HG02884 (cell line): ENCODE data around the gene CNPY1.

Experiments
- ATAC-seq: cut with Tn5 transposase; IDR thresholded peaks from one replicate; pipeline ENCODE4 v1.9.1; 2021; ENCODE audit warnings: mild to moderate bottlenecking, moderate library complexity; ENCODE audit not compliant: unreplicated experiment

Gene CNPY1

GRCh38 chr7:155560196-155560885 is 14.0 kb upstream of the CNPY1 start:
- no peak for ATAC-seq

- ATAC-seq: no peak
Measured at GRCh38 chr7:155559519-155560108, 13.3 kb upstream of the CNPY1 start.

DNA sequence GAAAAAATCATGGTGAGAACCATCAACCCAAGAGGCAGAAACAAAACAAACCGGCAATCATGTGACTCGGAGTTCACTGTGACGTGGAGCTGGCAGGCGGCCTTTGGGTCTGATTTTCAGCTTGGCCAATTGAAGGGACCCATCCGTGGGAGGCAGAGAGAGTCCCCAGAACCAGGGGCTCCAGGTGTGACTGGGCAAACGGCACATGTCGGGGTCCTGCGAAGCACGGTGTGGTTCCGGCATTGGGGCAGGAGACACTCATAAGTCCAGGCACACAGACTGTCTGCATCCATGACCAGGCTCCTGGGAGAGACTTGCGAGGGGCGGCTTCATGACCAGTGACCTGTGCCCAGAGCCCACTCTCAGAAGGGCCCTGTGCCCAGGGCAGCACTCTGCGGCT is 12.6 kb upstream of the CNPY1 start:
- no peak for ATAC-seq

DNA sequence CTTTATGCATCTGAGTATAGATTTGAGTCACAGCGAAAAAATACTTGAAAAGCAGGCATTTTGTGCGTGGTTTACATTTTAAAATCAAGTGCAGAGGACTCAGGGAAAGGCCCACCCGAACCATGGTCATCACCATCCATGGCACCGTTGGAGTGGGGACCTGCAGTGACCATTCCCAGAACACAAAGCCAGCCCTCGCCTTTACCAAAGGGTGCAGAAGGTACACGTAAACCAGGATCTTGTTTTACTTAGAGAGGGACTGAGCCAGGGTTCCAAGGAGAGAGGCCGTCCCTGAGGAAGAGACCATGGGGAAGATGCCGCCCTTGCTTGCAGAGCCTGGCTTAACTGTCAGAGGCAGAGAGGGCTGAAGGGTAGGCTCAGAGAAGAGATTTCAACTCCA is 12.0 kb upstream of the CNPY1 start:
- ATAC-seq: no peak

- no peak for ATAC-seq
Measured at GRCh38 chr7:155557778-155558177, 11.4 kb upstream of the CNPY1 start.

DNA sequence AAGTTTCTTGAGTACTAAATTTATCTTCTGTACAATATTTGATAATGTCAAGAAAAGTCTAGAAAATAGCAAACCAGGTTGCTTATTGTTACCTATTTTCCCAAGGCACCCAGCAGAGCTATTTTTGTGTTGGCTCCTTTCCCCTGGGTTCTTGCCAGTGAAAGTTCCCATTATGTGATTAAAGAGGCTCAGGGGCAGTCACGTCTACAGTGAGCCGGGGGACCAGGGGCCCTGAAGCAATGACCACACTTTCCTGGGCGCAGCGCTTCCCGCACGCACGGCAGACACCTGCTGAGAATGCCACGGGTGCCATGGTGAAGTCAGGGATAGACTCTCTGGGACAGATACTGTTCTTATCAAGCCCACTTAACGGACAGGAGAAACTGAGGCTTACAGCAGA is 10.4 kb upstream of the CNPY1 start:
- no peak for ATAC-seq

DNA sequence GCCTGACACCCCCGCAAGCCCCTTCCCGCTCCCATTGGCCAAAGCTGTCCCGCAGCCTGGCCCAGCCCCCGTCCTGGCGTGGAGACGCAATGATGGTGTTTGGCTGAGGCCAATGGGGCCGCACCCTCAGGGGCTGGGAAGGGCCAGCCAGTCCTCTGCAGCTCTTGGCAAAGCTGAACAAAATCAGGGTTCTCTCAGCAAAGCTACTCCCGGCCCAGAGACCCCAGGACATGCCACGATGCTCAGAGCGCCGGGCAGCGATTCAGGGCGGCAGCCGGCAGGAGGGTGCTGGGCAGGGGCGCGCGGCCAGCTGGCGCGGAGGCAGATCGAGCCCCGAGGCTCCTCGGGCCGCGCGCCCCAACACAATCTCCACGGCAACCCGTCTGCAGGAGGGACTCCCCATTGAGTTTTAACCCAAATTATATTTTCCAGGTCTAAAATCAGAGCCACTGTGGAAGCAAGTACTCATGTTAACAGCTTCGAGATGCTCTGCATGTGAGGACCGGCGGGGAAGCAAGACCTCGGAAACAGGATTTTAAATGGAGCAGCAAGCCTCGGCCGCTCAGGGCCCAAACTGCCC is 8.8 kb upstream of the CNPY1 start:
- no peak for ATAC-seq

DNA sequence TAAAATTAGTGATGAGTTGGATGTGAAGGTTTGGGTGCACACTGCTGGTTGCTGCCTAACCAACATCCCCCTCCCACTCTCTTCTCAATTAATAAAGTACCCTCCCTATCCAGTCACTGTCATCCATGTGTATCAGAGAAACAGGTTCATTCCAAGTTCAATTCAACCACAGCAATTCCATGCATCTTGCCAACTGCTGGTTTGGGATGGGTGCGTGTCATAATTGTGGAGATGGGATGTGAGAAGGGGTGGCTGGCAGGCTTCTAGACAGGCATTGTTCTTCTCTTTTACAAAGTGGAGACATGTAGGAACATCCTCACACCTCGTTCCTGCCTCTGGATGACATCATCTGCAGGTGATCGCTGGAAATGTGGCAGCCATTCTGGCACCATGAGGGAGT is 7.5 kb upstream of the CNPY1 start:
- no peak for ATAC-seq

DNA sequence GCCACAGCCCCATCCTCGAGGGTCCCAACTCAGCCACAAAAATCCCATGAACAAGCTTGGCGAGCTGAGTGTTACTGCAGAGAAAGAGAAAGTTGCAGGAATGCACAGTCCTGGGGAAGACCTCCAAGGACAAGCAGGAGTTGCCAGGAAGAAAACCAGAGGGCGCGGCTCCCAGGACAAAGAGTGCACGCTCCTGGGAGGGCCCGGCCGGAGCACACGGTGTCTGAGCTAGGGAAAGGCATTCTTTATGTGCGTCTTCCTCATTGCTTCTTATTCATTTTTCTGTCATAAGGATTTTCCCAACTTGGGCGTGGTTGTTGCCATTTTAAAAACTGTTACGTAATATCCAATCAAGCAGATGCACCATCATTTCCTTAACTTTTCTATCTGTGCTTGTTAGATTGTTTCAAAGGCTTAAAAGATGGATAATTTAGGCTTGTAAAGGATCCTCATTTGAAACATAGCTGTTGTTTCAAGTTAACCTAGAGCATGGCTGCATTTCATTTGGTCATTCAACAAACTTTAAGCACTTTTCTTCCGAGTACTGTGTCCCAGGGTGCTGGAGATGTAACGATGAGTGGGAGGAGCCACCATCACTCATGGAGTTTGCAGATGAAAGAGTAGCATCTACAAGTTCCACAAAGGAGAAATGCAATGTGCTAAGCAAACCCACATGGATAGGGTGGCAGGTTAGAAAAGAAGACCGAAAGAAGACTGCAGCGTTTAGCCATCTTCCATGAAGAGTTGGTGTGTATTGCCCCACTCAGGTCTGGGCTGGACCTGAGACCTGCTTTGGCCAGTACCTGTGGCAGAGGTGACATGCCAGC is 5.6 kb upstream of the CNPY1 start:
- ATAC-seq: no peak

- ATAC-seq: no peak
Measured at GRCh38 chr7:155550916-155551315, 4.6 kb upstream of the CNPY1 start.

- ATAC-seq: no peak
Measured at GRCh38 chr7:155549226-155549625, 2.9 kb upstream of the CNPY1 start.

DNA sequence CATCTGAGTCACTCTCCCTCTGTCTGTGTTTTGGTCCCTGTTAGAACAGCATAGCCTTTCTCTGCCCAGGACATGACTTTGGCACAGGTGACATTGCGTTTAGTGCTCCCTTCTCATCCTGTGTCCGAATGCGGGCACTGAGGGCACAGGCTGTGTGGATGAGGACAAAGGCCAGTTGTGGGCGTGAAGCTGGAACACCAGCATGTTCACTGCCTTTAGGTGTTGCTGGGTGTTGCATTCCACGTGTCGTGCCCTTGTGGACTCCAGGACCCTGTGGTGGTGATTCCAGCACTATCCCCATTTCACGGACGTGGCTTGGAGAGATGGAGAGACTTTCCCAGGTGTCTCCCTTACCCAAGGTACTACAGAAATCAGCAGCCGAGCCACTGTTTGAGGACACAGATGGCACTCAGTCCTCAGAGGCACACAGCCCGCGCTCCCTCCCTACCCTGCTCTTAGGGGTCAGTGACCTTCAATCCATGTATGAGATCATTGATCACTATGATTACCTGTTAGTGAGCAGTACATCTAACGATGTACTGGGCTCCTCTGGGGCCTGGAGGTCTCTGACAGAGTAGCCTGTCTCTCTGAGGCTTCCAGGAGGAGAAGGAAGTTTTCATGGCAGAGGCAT is 917 bp upstream of the CNPY1 start:
- ATAC-seq: no peak

GRCh38 chr7:155545348-155545747 is 1.0 kb downstream of the CNPY1 start:
- no peak for ATAC-seq

DNA sequence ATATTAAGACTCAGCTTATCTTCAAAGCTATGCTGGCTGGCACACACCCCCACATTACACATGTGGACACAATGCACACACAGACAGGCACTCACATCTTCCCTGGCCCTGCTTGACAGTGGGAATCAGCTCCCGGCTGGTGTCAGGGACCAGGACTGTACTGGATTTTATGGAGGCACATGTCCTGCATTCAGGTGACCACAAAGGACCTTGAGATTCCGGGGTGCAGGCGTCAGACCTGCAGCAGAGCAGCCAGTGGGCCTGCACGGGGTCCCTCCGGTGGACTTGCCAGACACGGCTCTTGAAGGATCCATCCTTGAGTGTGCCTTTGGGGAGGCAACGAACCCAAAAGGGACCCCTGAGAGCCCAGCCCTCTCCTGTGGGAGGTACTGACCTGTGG is 1.9 kb downstream of the CNPY1 start:
- no peak for ATAC-seq

- no peak for ATAC-seq
Measured at GRCh38 chr7:155543926-155544325, 2.4 kb downstream of the CNPY1 start.

- no peak for ATAC-seq
Measured at GRCh38 chr7:155543011-155543876, 3.1 kb downstream of the CNPY1 start.

DNA sequence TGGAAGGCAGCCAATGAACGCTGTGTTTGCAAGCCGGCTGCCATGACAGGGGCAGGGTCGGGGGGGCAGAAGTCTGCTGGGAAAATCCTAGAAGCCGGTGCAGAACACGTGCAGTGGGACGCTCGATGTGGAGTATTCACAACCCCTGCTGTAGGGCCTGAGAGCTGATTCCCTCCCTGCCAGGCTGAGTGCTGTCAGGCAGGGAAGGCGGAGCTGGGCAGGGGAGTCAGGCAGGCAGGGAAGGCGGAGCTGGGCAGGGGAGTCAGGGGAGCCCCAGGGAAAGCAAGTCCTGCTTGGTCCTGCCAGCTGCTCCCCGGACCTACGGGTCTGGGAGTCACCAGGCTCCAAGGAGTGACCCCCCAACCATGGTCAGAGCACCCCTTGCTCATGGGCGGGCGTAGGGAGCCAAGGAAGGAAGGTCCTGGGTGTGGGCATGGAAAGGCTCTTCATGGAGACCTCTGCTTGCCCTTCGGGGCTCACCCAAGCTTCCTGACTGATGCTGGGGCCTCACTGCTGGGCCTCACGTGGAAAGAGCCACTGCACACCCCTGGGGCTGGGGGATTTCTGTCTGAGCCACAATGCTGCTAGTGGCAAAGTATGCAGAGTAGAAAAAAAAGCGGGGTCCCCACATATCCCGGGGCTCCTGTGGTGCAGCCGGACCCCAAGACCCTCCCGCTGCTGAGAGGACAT is 4.2 kb downstream of the CNPY1 start:
- no peak for ATAC-seq

DNA sequence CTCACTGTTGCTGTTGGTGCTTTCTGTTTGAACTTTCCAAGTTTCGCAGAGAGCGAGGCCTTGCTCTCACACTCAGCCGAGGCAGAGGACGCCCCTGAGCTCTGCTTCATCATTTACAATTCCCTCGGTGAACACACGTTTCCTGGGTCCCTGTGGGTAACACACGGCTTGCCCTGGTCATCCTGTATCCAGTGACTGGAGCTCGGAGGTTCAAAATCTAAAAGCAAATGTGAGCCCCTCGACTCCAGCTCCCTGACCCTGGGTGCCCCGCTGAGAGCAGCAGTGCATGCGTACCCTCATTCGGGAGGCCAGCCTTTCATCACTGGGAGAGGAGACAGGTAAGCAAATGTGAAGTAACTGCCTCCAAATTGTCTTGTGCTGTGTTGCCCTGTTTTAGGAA is 5.8 kb downstream of the CNPY1 start:
- ATAC-seq: no peak

- ATAC-seq: no peak
Measured at GRCh38 chr7:155538293-155538692, 8.1 kb downstream of the CNPY1 start.

DNA sequence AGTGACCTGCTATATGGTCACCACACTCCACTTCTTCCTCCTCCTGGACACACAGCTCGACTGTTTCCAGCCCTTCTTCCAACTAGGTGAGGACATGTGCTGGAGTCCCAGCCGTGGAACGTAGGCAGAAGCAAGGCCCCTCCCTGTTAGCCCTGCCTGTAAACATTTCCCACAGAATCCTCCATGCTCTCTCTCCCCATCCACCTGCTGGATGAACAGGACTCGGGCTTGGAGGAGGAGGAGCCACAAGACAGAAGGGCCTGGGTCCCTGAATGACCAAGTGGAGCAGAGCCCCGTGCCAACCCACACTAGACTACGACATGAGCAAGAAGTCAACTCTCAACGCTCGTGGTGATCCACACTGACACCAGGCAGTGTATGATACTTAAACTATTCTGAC is 9.9 kb downstream of the CNPY1 start:
- ATAC-seq: no peak
